ENCODE measurements around the gene DVL2. TPM values are rescaled to one million over a fixed set of nuclear protein-coding genes. Genes with fewer than 3 reads are reported as not detected.

The DVL2 gene
- total RNA-seq, 1 donor from 2014 or later = 79.1 TPM

- peak overlapping the region; percentile 99 for H3K4me3 Mint-ChIP-seq (ENCODE audit: unreplicated experiment)
- TF ChIP-seq CTCF (IDR thresholded peaks at IDR 0.05; ENCODE audit: partially characterized antibody, unreplicated experiment) = no peak
- H3K4me1 Mint-ChIP-seq (ENCODE audit: low read depth, unreplicated experiment) = peaks cover 23% of the 10 kb centered on the region
- H3K9me3 Mint-ChIP-seq (ENCODE audit: unreplicated experiment) = peaks cover 39% of the 10 kb centered on the region
- H3K36me3 Mint-ChIP-seq (ENCODE audit: unreplicated experiment) = peaks cover 15% of the 10 kb centered on the region
- no peak for DNase-seq
- H3K27me3 Mint-ChIP-seq (ENCODE audit: unreplicated experiment) = peaks cover 36% of the 10 kb centered on the region
- peak overlapping the region; percentile 100 for H3K27ac Mint-ChIP-seq (ENCODE audit: unreplicated experiment)
Measured at GRCh38 chr17:7240375-7240774, 6.1 kb upstream of the DVL2 start.

GRCh38 chr17:7239091-7240027, 5.0 kb upstream of the DVL2 start, which contains the start of gene PHF23:
Gene PHF23 (minus strand): TSS chr17:7239457. CDS start chr17:7239279, 178 bp downstream.
- peak; percentile 98 for DNase-seq
- peak within 1 kb of the TSS; percentile 99 for H3K4me3 Mint-ChIP-seq (ENCODE audit: unreplicated experiment)
- peak within 1 kb of the TSS; percentile 100 for H3K27ac Mint-ChIP-seq (ENCODE audit: unreplicated experiment)
- H3K9me3 Mint-ChIP-seq (ENCODE audit: unreplicated experiment) = peaks cover 40% of the 10 kb centered on the region
- peaks cover 29% of the 10 kb centered on the region for H3K4me1 Mint-ChIP-seq (ENCODE audit: low read depth, unreplicated experiment)
- H3K27me3 Mint-ChIP-seq (ENCODE audit: unreplicated experiment) = peaks cover 42% of the 10 kb centered on the region
- peaks cover 15% of the 10 kb centered on the region for H3K36me3 Mint-ChIP-seq (ENCODE audit: unreplicated experiment)
- no peak for TF ChIP-seq CTCF (IDR thresholded peaks at IDR 0.05; ENCODE audit: partially characterized antibody, unreplicated experiment)

GRCh38 chr17:7238420-7239090, 4.2 kb upstream of the DVL2 start:
- Mint-ChIP-seq H3K27me3 (ENCODE audit: unreplicated experiment) (peaks cover 46% of the 10 kb centered on the region), H3K27ac (ENCODE audit: unreplicated experiment) (peak overlapping the region; percentile 89), H3K9me3 (ENCODE audit: unreplicated experiment) (peaks cover 43% of the 10 kb centered on the region), H3K4me1 (ENCODE audit: low read depth, unreplicated experiment) (peaks cover 27% of the 10 kb centered on the region), H3K4me3 (ENCODE audit: unreplicated experiment) (peak overlapping the region; percentile 93), H3K36me3 (ENCODE audit: unreplicated experiment) (peaks cover 15% of the 10 kb centered on the region)
- DNase-seq = no peak
- TF ChIP-seq CTCF (IDR thresholded peaks at IDR 0.05; ENCODE audit: partially characterized antibody, unreplicated experiment) = no peak

- Mint-ChIP-seq H3K4me1 (ENCODE audit: low read depth, unreplicated experiment) (peaks cover 25% of the 10 kb centered on the region), H3K9me3 (ENCODE audit: unreplicated experiment) (peaks cover 42% of the 10 kb centered on the region), H3K4me3 (ENCODE audit: unreplicated experiment) (peak overlapping the region; percentile 87), H3K36me3 (ENCODE audit: unreplicated experiment) (peaks cover 15% of the 10 kb centered on the region), H3K27ac (ENCODE audit: unreplicated experiment) (peak overlapping the region; percentile 79), H3K27me3 (ENCODE audit: unreplicated experiment) (peaks cover 42% of the 10 kb centered on the region)
- TF ChIP-seq CTCF (IDR thresholded peaks at IDR 0.05; ENCODE audit: partially characterized antibody, unreplicated experiment) = no peak
- peak; percentile 76 for DNase-seq
Measured at GRCh38 chr17:7237761-7238419, 3.6 kb upstream of the DVL2 start.
